GM19395 (cell line): Measurements from ENCODE around the gene CDK15.

Experiments used
- ATAC-seq: cut with Tn5 transposase; IDR thresholded peaks from one replicate; pipeline ENCODE4 v1.9.1; 2021; ENCODE audit warnings: mild to moderate bottlenecking, moderate library complexity; ENCODE audit not compliant: unreplicated experiment

The CDK15 gene

GRCh38 chr2:201860636-201861066 lies 54.3 kb downstream of the CDK15 start:
- peak; percentile 84 for ATAC-seq

DNA sequence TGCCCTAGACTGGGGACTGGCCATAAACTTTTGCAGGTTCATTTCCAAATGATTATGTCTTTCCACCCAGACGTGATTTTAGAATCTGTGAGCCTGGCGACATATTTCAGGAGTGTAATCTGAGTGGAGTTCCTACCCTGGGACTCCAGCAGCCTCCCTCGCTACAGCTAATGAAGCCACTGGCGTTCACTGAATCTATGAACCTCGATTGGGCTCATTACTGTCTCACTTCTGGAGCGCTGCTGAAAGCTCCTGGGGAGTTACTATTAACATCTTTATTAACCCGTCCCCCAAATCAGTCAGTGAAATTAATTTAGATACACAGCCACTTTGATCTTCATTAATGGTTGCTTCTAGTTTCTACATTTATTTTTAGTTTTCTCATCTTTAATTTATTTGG lies 56.5 kb downstream of the CDK15 start:
- ATAC-seq = no peak

DNA sequence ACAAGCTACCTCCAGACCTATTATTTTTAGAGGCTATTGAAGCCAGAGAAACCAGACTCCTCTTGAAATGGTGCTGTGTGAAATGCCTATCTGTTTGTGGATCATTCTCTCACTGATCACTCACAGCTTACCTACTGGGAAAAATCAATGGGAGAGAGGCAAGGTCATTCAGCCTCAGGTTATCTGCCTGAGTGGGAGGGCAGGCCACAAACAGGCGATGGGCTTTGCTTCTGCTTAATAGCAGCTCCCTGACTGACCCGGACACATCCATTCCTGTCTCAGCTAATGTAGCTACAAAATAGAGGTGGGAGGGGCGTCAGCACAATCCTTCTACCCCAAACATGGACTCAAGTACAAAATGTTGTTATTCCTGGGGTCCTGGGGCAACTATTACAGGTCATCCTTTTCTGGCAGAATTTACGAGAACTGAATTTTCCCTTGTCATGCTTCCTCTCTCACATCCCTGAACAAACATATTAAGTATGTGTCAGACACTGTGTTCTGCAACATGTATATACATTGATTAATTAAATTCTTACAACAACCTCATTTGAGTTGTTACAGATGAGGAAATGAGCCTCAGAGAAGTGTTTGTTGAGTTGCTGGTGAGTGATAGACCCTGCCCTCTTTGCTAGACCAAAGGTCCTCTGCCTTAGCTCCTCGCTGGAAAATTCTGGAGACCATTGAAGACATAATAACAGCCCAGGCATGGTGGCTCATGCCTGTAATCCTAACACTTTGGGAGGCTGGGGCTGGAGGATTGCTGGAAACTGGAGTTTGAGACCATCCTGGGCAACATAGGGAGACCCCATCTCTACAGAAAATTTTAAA lies 60.5 kb downstream of the CDK15 start:
- ATAC-seq = no peak

GRCh38 chr2:201871471-201871870 lies 65.1 kb downstream of the CDK15 start:
- no peak for ATAC-seq

DNA sequence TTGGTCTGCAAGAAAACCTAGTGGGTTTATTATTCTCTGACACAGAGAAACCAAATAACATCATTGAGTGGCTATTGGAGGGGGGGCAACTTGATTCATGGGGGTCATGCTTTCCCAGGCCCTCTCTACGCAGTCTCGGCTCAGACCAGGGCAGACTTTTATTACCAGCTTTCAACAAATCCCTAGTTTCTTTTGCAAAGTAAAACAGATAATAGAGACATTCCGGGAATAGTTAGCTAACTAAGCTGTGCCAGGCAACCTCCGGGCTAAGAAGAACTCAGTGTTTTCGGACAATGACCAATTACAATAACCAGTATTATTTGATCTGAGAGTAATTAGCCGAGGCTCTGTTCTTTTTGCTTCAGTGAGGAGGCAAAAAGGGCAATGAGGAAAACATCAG lies 66.3 kb downstream of the CDK15 start:
- ATAC-seq = no peak

GRCh38 chr2:201879996-201880395 lies 73.7 kb downstream of the CDK15 start:
- ATAC-seq = no peak

DNA sequence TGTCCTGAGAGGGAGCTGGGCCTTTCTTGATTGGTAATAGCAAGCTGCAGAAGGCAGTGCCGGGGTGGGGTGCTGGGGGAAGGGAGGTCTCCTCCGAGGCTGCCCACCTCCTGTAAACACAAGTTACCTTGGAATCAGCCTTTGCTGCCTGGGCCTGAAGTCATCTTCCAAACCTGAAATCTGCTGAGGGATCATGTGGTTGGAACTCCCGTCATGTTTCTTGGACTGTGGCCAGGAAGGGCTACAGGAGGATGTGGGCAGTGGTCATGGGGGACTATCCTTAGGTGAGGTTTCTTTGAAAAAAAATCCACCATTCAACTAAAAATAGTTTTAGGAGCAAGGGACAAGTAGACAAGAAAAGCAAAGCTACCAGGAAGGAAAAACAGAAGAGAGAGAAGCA lies 74.2 kb downstream of the CDK15 start:
- peak; percentile 29 for ATAC-seq

DNA sequence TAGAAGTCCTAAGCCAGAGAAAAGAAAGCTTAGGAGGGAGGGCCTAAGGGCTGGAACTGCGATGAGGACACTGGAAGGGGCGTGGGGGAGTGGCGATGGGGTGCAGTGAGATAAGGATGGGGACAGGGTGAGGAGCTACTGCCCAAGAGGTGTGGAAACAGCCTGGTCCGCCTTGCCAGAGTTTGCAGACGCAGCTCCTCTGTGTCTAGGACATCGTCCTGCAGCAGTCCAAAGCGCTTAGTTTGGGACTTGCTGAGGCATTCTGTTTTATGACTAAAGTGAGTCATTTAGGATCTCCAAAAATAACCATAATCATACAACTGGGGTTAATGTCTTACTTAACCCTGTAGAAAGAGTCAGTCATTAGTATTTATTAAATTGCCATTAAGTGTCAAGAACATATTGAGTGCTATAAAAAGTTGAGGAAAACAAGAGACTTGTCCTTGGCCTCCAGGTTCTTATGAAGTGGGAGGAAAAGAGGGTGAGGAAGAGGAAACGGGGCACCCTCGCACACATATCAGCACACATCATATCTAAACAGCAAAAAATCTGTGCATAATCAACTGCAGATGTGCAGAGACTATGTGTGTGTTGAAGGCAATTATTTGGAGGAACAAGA lies 74.8 kb downstream of the CDK15 start:
- ATAC-seq = peak; percentile 62

DNA sequence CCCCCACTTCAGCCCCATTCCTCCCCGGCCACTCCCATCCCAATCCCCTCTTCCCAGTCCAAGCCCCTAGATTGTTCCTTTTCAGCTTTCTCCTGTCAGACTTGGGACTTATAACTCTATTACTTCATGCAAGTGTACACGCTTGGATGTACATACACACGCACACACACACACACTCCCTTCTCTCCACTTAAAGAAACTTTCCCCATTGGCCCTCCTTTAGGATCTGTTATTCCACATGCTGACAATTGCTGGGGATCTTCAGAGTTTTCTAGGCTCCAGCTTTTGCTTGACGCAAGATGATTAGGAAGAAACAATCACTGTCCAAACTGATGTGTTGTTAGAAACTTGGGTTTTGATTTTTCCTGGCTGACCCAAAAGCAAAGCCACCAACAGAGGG lies 75.4 kb downstream of the CDK15 start:
- no peak for ATAC-seq

- ATAC-seq = no peak
Measured at GRCh38 chr2:201882353-201883090, 76.2 kb downstream of the CDK15 start.

DNA sequence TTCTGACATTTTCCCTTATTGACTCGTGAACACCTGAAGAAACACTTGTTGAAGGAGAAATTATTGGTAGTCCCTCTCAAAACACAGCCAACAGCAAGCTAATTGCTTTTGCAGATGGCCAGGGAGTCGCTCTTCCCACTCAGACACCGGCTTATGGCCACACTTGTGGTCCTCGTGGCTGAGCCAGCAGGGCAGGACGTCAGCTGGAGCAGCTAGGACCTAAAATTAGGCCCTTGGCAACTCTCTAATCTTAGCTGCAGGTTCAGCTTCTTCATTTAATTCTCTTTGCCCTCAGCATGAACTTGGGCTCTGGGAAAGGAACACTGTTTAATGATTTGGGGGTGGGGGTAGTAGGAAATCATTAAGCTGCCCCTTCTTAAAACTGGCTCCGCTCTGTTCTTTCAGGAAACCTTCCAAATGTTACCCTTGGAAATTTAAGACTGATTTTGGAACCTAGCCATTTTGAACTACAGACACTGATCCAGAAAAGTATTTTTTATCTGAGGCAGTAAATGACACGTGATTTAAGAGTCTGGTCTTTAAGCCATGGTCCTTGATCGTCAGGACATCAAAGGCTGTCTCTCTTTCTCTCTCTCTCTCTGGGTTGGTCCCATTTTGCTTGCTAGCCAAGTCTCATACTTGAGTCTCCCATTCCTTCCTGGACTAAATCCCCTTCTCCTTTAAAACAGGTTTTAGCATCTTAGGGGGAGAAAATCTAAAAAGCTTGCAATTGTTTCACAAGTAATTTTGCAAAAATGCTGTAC lies 77.5 kb downstream of the CDK15 start:
- no peak for ATAC-seq

DNA sequence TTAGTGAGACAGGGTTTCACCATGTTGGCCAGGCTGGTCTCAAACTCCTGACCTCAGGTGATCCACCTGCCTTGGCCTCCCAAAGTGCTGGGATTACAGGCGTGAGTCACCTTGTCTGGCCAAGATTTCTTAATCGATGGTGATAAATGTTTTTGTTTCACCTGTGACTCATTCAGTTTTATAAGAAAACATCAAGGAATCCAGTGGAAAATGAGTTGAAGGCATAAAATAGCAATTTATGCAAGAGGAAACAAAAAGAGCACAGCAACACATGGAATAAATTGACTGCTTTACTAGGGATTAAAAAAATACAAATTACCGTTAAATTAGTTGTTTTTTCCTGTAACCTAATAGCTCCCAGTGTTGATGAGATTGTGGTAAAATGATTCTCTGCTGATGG lies 80.2 kb downstream of the CDK15 start:
- no peak for ATAC-seq

DNA sequence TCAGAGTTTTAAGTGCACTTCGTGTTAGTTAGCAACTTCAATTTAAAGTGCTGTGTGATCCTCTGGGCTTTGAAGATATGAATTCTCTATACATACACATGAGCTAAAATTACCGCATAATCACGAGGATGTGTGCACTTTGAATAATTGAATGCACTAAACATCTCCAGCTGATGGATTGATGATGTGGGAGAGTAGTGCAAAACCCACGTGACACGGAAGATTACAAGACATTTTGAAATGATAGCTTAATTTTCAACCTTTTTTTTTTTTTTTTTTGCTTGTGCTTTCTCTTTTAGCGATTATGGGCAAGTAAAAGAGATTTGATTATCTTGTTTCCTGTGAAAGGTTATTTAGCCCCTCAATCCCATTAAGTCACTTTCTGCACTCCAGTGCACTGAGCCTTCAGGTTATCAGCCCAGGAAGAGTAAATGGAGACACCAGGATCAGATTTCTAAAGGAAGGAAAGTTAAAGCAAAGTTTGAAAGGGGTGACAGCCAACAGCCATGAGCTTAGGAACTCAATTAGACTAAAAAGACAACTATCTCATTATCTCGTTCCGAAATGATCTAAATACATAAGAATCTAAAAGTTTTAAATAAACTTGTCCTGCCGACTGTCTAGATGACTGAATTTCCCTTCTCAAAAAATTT lies 81.6 kb downstream of the CDK15 start:
- ATAC-seq = no peak

GRCh38 chr2:201888426-201888800 lies 82.1 kb downstream of the CDK15 start:
- ATAC-seq = no peak

- no peak for ATAC-seq
Measured at GRCh38 chr2:201890453-201890852, 84.1 kb downstream of the CDK15 start.

DNA sequence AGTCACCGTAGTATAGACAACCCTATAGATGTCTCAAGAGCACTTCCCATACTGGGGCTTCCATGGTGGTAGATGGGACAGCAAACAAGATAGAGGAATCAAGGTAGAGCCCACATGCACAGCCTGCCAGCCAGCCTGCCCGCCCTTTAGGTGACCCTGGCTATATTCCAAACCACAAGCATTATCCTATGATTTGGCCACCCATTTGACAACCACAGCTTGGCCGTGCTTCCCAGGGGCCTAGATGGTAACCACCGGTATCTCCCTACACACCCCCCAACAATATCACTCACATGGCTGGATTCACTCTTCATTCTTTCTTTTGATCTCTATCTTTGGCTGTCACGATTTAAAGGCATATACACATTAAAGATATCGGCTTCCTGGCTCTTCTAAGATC lies 85.3 kb downstream of the CDK15 start:
- no peak for ATAC-seq

GRCh38 chr2:201892516-201892915 lies 86.2 kb downstream of the CDK15 start:
- no peak for ATAC-seq

DNA sequence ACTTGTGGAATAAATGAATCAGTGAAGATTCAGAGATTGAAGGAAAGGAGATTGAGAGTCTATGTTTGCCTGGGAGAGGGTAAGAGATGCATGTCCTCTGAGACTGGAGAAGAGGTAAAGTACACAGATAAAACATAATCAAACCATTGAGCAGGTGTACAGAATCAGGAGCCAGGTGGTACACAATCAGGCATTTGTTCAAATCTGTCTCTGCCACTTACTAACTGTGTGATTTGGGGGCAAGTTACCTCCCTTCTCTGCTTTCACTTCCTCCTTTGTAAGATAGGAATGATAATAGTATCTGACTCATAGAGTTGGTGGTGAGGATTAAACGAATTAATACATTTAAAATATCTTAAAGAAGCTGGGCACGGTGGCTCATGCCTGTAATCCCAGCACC lies 94.0 kb downstream of the CDK15 start:
- ATAC-seq = peak; percentile 65

DNA sequence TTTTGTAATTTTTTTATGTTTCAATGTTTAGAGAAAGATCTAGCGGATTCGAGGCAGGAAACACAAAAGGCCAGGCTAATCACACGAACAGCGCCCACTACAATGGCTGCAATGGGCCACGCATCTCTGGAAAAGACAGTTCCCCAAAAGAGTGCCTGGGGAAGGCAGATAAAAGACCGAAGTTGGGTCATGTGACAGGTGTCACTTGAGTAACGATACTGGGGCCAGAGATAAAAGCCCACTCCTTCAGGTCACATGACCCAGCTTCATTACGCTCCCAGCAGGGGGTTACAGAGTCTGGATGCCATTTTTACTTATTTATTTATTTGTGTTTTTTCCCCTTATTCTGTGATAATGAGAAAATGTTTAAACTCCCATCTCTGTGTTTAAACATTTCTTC lies 95.4 kb downstream of the CDK15 start:
- ATAC-seq = no peak

GRCh38 chr2:201904538-201905420 lies 98.4 kb downstream of the CDK15 start:
- peak; percentile 92 for ATAC-seq
